ENCODE results near the gene SLC15A3.

GRCh38 chr11:60984636-60985035, 32.7 kb upstream of the SLC15A3 start:
- TF ChIP-seq CTCF (IDR thresholded peaks at IDR 0.05; ENCODE audit: insufficient read depth, low read length, poor library complexity, severe bottlenecking) (no peak), EZH2phosphoT487 (conservative IDR thresholded peaks at IDR 0.05; ENCODE audit: low read length) (no peak)
